ENCODE results near the gene GABRQ.

- TF ChIP-seq, protein P1, sequence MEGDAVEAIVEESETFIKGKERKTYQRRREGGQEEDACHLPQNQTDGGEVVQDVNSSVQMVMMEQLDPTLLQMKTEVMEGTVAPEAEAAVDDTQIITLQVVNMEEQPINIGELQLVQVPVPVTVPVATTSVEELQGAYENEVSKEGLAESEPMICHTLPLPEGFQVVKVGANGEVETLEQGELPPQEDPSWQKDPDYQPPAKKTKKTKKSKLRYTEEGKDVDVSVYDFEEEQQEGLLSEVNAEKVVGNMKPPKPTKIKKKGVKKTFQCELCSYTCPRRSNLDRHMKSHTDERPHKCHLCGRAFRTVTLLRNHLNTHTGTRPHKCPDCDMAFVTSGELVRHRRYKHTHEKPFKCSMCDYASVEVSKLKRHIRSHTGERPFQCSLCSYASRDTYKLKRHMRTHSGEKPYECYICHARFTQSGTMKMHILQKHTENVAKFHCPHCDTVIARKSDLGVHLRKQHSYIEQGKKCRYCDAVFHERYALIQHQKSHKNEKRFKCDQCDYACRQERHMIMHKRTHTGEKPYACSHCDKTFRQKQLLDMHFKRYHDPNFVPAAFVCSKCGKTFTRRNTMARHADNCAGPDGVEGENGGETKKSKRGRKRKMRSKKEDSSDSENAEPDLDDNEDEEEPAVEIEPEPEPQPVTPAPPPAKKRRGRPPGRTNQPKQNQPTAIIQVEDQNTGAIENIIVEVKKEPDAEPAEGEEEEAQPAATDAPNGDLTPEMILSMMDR (IDR thresholded peaks at IDR 0.05 in 8 of 11, conservative IDR thresholded peaks at IDR 0.05 in 3 of 11) = no peak
- TF ChIP-seq POLR2AphosphoS5 (IDR thresholded peaks at IDR 0.05) (no peak), POLR2A (IDR thresholded peaks at IDR 0.05) (no peak)
Measured at GRCh38 chrX:152658302-152658701, 20.6 kb downstream of the GABRQ start.

Measured in spleen (tissue), 7 donors.